ENCODE data around the gene BRINP1.

BRINP1 gene, protein sequence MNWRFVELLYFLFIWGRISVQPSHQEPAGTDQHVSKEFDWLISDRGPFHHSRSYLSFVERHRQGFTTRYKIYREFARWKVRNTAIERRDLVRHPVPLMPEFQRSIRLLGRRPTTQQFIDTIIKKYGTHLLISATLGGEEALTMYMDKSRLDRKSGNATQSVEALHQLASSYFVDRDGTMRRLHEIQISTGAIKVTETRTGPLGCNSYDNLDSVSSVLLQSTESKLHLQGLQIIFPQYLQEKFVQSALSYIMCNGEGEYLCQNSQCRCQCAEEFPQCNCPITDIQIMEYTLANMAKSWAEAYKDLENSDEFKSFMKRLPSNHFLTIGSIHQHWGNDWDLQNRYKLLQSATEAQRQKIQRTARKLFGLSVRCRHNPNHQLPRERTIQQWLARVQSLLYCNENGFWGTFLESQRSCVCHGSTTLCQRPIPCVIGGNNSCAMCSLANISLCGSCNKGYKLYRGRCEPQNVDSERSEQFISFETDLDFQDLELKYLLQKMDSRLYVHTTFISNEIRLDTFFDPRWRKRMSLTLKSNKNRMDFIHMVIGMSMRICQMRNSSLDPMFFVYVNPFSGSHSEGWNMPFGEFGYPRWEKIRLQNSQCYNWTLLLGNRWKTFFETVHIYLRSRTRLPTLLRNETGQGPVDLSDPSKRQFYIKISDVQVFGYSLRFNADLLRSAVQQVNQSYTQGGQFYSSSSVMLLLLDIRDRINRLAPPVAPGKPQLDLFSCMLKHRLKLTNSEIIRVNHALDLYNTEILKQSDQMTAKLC
- total RNA-seq: 0 to 0.18 (median 0.04) reads per million in 4 experiments

DNA sequence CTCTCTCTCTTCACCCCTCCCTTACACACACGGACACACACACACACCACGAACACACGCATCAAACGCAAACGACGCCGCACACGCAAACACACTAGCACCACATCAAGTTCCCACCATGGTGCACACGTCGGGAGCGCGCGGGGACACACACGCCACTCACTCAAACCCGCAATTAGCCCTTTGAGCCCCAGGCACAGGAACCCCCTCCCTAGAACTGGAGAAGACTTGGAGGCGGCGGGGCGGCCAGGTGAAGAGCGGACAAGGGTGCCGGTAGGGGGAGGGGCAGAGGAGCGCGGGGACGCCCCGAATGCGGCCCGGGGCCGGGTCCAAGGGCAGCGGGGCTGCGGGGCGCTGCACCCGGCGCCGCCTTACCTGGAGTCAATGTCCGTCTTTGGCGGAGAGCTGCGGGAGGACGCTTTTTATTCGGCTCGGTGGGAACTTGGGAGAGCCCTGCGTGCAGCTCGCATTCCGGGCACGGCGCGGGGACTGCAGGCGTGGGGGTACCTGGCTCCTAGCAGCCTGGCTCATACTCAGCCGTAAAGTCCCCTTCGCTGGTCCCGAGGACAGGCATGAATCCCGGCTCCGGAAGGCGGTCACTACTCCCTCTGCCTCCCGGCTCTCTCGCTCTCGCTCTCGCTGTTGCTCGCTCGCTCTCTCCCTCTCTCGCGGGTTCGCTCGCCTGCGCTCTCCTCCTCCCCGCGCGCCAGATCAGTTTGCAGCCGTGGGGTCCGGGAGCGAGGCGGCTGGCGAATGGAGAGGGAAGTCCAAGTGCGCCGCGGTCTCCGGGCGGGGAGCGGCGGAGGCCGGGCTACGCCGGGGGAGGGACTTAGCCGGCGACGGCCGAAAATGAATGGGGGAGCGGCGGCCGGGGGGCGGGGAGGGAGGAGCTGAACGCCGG lies at the start of gene BRINP1:
Gene BRINP1, minus strand, starts transcription at position 755 of the 901 bp plus-strand sequence. CDS start 56,080 bp downstream, outside the sequence.
- DNase-seq: no peak

DNA sequence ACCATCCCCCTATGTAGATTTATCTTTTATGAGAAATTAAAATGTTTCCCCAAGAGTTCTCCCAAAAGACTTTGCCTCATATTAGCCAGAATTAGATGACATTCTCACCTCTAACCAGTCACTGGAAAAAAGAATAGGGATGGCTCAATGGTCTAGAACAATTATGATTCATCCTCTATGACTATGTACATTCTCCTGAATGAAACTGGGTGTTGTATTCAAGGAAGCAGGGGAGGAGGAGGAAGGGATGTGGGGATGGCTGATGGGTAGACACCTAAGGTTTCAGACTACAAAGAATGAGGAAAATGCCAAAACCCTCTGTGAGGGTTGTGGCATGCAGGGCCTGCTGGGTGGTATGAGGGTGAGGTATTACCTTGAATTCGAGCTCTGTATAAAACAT lies 49.5 kb upstream of the BRINP1 start:
- DNase-seq: no peak

DNA sequence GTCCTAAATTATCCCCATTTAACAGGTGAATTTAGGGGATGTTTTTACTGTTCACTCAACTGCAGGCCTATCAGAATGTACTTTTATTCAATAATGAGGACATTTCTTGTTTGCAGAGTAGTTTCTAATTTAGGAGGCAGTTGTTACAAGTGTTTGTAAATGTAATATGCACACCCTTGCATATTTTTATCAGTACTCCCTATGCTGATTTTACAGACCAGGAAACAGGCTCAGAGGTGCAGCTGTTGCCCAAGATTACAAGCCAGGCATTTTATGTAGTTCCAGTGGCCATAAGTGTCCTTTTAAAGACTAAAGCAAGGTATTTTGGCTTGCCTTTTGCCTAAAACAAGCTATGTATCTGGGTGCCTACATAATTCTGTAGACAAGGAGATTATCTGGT lies 47.6 kb upstream of the BRINP1 start:
- DNase-seq: no peak

DNA sequence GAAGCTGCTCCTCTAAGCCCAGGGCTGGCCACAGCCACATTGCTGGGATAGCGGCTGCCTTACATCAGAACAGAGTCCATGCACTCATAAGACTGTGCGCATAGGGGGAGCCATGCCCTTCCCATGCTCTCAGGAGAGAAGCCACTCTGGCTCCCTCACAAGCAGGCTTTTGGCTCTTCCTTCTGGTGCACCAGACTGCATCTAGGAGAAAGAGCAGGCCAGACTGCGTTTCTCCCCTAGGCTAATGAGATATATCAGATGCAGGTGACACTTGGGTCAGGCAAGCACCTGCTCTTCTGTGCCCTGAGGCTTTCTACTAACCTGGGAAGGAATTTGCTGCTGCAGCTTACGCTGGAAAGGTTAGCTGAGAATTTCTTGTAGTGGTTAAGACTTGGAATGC lies 43.2 kb upstream of the BRINP1 start:
- DNase-seq: no peak

DNA sequence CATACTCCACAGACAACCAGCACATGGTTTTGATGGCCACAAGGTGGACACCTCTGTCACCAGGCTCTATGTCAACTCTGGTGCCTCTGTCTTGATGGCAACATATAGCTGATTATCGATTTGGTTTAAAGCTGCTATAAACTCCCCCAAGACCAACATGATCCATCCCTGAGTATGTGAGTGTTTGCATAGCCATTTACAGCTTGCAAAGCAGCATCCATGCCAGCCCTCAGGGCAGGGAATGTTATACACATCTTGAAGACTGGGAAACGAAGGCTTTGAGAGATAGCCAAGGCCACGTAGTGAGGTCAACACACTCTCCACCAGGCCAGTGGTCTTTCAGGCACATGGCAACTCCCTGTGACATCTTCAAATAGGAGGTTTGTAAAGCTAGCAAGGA lies 40.3 kb upstream of the BRINP1 start:
- no peak for DNase-seq

DNA sequence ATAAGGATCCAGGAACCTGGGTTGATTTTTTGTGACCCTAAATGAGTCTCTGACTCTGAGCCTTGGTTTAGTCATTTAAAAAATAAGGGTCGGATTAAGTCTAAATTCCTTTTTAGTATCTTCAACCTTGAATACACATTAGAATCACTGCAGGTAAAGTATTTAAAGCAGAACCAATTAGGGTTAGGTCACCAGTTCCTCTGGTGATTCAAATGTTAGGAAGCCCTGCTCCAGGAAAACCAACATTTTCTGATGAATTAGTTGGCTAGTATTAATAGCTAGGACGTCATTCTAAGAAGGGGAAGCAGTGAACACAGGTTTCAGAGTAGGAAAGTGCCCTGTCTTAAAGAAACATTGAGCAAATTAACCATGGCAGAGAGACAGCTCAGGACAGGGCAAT lies 31.4 kb upstream of the BRINP1 start:
- no peak for DNase-seq

DNA sequence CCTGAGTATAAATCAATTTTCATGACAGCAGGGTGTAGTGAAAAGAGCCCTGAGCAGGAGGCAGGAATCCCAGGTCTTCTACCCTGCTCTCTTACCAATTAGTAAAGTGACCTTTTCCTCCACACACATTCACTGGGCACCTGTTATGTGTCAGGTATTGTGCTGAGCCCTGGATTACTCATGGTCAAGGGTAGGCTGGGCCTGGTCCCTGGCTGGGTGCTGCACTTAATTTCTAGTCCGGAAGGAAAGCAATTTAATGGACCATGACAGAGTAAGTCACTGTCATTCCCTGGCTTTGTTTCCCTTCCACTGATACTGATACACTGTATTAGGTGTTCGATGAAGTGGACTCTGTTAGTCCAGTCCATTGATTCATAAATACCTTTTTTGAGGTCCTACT lies 29.1 kb upstream of the BRINP1 start:
- no peak for DNase-seq

DNA sequence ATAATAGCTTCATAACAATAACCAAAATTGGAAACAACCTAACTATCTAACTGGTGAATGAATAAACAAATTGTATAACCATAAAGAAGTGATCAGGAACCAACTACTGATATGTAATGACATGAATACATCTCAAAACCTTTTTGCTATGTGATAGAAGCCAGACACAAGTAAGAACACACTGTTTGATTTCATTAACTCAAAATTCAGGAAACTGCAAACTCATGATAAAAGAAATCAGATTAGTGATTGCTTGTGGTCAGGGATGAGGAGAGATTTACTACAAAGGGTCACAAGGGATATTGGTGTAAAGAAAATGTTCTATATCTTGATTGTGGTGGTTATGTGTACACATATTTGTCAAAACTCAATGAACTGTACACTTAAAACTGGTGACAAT lies 22.6 kb upstream of the BRINP1 start:
- DNase-seq: no peak

DNA sequence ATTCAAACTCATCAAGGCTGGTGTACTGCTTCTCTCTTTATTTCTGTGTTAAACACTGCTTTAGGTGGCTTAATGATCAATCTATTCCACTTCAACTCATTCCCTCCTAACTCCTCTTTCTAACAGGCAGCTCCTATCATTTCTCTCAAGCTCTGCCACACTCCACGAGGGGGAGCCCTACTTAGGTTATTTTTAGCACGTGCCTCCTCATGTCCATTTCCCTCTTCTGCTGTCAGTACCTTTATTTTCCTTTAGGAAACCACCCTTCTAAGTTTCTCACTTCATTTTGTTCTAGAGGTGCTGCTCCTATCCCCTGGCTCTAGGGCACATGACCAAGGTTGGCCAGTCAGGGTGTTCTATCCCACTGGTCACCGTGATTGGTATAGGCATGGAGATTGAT lies 6.7 kb upstream of the BRINP1 start:
- DNase-seq: no peak

DNA sequence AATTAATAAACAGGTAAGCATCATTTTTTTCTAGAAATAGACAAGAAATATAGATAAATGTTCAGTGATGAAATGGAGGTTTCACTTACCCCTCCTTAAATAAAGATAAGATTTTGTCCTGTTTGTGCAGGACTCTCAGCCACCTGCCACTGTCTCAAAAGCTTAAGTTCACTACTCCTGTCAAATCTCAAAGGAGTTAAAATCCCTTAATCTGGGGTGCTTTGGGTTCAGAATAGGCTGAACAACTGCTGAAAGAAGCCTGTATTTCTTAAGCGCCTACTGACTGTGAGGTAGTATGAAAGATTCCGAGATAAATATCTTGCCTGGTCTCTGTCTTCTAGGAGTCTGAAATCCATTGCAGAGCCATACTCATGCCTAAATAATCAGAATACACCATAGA lies 3.7 kb upstream of the BRINP1 start:
- DNase-seq: no peak

DNA sequence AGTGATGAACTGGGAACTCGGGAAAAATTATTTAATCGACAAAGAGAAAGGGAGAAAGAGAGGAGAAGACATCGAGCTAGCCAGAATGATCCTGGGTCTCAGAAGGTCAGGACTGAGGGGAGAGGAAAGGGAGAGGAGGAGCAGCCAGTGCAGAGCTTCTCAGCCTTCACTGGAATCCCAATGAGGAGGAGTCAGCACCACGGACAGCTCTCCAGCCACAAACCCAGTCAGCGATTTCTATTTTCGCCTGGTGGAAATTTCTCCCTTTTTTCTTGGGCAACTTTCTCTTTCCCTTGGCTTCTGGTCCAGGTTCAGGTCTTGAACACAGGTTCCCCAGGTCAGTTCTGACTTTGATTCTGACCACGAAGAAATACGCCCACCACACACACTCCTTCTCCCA lies 1.6 kb upstream of the BRINP1 start:
- DNase-seq: no peak

DNA sequence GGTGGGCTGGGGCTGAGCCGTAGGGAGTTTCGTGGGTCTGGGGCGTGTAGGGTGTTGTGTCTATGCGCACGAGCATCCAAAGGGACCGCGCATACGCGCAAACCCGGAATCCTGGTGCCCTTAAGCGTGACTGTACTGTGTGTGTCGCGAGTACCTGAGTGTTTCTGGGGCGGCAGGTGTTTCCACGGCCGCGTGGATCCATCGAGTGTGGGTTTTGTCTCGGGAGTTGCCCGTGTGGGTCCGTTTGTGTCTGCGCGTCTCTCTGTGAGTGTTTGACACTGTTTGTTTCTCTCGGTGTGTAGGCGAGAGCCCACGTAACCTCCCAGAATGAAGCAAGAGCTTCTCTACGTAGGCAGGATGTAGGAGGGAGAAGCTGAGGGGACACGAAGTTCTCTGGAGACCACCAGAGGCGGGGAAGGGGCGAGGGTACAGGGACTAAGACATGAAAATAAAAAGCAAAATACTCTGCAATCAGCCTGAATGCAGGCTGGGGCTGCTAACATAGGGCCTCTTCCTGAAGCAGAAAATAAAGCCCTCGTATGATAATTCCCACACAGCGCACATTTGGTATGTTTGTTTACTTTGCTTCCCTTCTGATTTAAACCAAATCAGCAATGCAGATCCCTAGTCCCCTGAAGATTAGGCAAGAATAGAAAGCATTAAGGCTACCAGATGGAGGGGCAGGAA lies 588 bp upstream of the BRINP1 start:
- DNase-seq: no peak

DNA sequence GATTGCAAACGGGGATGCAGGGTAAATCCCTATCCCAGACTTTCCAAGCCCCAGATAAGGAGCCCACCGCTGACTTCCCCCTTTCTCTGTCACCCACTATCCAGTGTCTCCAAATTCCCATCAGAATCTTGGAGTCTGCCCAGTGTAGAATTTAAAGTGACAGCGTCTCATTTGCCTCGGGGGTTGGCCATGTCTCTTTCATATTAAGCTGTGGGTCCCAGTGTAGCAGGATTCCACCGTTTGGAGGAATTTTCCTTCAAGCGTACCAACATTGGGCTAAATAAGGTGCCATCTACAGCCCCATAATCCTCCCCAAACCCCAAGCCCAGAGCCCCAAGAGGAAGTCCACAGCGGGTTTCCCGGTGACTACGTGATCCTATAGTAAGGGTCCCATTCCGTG lies 1.1 kb downstream of the BRINP1 start:
- DNase-seq: no peak

DNA sequence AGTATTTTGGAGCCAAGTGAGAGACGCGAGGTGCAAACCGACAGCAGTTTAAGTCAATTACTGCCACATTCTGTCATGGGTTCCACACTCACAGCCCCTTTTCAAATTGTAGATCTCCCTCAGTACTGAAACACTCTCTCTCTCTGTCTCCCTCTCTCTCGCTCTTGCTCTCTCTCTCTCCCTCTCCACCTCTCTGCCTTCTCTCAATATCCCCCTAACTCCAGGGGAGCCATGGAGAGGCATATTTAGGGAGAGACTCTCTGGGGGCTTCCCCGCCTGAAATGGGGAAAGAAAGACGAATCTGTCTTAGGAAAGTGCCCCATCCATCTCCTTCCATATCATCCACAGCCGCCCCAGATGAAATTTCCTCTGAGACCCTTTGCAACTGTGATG lies 1.6 kb downstream of the BRINP1 start:
- no peak for DNase-seq

DNA sequence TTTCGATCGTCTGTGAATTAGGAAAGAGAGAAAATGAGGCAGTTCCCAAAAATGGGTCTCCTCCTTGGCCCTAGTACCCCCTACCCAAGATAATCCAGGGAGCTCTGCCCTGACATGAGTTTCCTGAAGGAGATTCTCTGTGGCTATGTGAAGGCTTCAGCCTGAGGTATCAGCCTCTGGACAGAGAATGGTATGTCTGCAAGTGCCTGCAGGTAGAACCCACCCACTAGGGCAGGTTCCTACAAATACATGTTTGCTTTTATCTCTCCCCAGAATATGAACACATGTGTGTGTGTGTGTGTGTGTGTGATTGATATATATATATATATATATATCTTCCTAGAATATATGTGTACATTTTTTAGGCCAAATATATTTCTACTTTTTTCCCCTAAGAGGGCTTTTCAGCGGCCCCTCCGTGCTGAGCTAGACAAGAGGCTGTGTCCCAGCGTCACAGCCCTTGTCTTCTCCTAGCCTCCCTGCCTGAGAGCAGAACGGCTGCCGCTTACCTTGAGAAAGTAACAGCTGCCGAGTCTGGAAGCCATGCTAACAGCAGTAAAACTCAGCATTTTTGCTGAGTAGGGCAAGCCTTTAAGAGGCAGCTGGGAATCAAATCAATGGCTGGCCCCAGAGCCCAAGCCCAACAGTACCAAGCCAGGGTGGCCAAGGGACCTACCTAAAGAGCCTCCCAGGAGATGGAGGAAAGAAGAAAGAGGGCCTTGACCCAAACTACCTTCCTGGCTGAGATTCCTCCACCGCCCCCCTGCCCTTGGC lies 2.1 kb downstream of the BRINP1 start:
- no peak for DNase-seq

DNA sequence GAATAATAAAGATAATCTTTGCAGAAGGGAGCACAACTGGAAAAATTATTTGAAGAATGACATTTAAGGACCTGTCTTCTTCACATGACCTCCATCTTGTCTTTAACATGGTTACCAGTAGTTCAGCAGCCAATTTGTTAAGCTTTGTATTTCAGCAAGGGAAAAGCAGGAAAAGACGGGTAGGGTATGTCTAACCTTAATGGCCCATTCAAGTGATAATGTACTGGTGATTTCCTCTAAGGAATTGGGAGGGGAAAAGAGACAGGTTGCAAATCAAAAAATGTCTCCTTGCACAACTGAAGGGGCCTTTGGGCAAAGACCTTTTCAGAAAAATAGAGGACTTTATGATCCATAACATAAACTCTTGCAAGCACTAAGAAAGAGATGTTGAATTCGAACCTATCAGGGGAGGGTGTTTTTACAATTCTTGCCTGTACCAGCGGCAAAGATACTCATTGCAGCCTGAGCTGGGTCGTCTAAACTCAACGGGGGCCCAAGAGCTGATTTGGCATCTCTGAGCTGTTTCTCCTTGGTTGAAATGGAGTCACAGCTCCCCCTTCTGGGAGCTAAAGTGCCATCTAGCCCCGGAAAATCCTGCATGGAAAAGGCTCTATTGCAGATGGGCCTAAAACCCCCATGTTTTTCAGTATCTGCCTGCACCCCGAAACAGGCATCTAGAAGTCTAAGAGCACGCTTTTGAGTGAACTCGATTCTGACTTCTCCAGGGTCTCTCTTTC lies 3.8 kb downstream of the BRINP1 start:
- no peak for DNase-seq

DNA sequence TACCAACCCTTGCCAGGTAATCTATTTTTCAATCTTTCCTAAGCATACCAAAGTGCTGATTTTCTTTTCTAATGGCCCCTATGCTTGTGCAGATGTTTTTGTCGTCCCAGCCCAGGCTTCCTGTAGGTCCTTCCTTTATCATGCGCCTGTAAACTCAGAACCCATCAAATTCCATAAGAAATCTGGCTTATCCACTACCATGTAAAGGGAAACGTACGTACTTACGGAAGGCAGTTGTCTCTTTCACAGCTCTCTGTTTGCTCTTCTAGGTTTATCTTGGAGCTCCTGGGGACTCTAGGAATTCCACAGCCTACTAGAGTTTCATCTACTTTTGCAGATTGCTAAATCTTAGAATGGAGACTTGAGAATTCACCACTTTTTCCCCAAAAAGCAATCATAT lies 9.0 kb downstream of the BRINP1 start:
- no peak for DNase-seq

DNA sequence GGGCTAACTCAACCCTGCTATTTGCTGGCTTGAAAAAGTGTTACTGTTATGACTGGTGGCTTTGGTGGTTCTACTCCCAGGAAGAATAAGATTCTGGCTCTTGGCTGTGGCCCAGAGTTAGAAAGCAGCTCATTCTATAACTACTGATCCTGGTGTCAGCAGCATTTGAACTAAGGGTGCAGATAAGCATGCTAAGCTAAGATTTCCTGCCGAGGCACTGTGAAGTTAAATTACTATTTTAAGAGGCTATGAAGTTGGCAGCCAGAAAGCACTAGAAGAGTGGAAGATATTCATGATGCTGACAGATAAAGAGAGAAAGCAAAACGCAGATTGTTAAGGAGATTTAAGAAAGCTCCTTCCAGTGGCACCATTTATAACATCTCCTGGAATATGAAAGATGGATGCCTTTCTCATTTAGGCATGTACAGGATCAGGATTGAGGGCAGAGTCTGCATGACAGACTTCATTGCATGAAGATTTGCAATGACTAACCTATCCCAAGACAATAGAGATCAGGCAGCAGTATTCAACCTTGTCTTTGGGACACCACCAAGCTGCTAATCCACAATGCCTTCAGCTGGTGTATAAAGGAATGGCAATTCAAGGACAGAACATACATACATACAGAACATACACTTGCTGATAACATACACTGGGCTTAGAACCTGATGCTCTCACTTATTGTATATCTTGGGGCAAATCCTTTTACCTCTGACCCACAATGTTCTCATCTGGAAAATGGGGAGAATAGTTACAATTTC lies 11.7 kb downstream of the BRINP1 start:
- no peak for DNase-seq

DNA sequence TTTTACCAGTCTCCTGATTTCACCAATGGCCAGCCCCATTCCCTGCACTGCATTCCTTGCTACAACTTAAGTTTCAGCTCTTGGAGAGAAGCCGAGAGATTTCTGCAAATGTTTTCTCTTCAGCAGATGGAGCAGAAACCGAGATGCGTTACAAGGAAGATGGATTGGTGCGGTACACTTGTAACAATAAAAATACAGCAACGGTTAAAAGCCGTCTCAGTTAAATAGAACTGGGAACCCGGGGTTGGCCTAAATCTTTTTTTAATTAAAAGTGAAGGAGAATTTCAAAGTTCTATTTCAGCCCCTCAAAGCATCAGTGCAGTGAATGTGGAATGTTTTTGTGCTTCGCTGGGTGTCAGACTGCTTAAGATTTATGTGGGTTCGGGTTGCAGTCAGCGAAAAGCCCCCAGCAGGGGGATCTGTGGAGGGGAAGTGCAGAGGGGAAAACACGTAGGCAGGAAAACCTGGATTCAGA lies 19.8 kb downstream of the BRINP1 start:
- no peak for DNase-seq

All from effector CD8-positive, alpha-beta T cell (primary cell).